Hematopoietic multipotent progenitor cell treated with erythropoietin and hydrocortisone succinate and interleukin-3 and kit ligand, for 4 days (in vitro differentiated cells): ENCODE data around the gene HIBCH.
"Not testable (repeated sequence)": the region's sequence is repeated elsewhere in the genome, so short reads cannot be mapped to it uniquely, and the experiment has no call there.

Source experiments
- DNase-seq: peaks from one replicate; pipeline ENCODE4 v3.0.0-alpha.2; 2015

The HIBCH gene

GRCh38 chr2:190183539-190183938, 136.1 kb downstream of the HIBCH start:
- DNase-seq, result peak; percentile 44

- peak; percentile 81 for DNase-seq
These were observed 137.5 kb downstream of the HIBCH start for GRCh38 chr2:190182071-190182524.

GRCh38 chr2:190181123-190181669, 138.4 kb downstream of the HIBCH start:
- no peak for DNase-seq

- peak; percentile 94 for DNase-seq
These were observed 139.1 kb downstream of the HIBCH start for GRCh38 chr2:190180313-190181122.

GRCh38 chr2:190179754-190180312, 139.8 kb downstream of the HIBCH start:
- DNase-seq, result no peak

GRCh38 chr2:190178066-190178722, 141.4 kb downstream of the HIBCH start:
- DNase-seq, result no peak

- peak; percentile 40 for DNase-seq
These were observed 142.2 kb downstream of the HIBCH start for GRCh38 chr2:190177249-190178040.

- DNase-seq, result no peak
These were observed 146.2 kb downstream of the HIBCH start for GRCh38 chr2:190173392-190173791.

- DNase-seq, result no peak
These were observed 149.0 kb downstream of the HIBCH start for GRCh38 chr2:190170673-190171072.

GRCh38 chr2:190169221-190170072, 150.2 kb downstream of the HIBCH start:
- DNase-seq, result no peak

GRCh38 chr2:190167702-190168101, 151.9 kb downstream of the HIBCH start:
- no peak for DNase-seq

GRCh38 chr2:190165491-190165890, 154.1 kb downstream of the HIBCH start:
- DNase-seq, result no peak

GRCh38 chr2:190162851-190163250, 156.8 kb downstream of the HIBCH start:
- no peak for DNase-seq

GRCh38 chr2:190159453-190159852, 160.2 kb downstream of the HIBCH start:
- DNase-seq, result no peak

GRCh38 chr2:190158798-190159434, 160.7 kb downstream of the HIBCH start:
- DNase-seq, result no peak

GRCh38 chr2:190157613-190158528, 161.8 kb downstream of the HIBCH start:
- DNase-seq, result not testable (repeated sequence)

- DNase-seq, result no peak
These were observed 163.0 kb downstream of the HIBCH start for GRCh38 chr2:190156530-190157212.
